Stimulated activated naive CD8-positive, alpha-beta T cell treated with anti-CD3 and anti-CD28 coated beads, Interleukin-15, Interleukin-2, amounts not matched to agents 100 U/mL and 50 U/mL, for 24 hours (primary cell): ENCODE measurements around the gene ZGPAT.
A peak's percentile ranks its signal among the peaks of the same experiment; 100 is the strongest.

Experiments used
- ATAC-seq: fragments of 150-1000 bp; cut with Tn5 transposase; one replicate; pipeline ENCODE4 v1.10.0; 2021
- DNase-seq: peaks from one replicate; pipeline ENCODE4 v3.0.0; 2021

Gene ZGPAT

DNA sequence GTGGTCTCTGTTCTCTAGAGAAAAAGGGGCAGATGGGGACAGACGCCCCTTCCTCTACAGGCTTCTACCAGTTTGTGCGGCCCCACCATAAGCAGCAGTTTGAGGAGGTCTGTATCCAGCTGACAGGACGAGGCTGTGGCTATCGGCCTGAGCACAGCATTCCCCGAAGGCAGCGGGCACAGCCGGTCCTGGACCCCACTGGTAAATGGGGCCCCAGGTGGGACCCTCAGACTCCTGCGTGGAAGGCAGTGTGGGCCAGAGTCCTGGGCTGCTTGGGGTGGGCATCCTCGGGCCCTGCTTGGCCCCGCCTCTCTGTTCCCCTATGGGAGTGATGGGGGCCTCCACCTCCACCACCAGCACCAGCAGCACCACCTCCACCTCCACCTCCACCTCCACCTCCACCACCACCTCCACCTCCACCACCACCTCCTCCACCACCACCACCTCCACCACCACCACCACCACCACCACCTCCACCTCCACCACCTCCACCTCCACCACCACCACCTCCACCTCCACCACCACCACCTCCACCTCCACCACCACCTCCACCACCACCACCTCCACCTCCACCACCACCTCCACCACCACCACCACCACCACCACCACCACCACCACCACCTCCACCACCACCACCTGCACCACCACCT lies 14.6 kb upstream of the ZGPAT start:
- DNase-seq (no peak), ATAC-seq (no peak)

DNA sequence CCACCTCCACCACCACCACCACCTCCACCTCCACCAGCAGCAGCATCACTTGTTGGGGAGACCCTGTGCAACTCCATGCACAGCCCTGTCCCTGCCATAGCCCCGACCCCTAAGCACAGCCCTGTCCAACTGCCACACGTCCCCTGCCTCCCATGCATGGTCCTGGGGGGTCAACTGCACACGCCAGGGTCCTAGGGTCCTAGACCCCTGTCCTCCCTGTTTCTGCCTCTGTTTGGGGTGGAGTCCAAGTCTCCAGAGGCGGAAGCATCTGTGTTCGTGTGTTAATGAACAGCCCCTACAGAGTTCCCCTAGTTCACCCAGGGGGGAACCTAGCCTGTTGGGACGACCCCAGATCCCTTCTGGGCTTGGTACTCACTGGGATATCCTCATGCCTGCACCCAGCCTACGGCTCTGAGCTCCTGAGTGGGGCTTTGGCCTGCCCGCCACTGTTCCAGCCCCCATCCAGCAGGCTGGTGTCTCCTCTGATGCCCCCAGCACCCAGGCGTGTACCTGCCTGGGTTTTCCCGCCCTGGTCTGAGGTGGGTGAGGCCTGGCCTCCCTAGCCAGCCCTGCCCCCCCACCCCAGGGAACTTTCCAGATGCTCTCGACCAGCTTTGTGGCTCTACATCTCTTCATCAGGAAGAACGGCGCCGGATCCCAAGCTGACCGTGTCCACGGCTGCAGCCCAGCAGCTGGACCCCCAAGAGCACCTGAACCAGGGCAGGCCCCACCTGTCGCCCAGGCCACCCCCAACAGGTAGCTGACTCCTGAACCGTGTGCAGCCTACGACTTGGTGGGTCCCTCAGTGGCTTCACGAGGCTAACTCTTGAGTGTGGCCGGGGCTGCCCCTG lies 13.9 kb upstream of the ZGPAT start:
- ATAC-seq (no peak), DNase-seq (no peak)

DNA sequence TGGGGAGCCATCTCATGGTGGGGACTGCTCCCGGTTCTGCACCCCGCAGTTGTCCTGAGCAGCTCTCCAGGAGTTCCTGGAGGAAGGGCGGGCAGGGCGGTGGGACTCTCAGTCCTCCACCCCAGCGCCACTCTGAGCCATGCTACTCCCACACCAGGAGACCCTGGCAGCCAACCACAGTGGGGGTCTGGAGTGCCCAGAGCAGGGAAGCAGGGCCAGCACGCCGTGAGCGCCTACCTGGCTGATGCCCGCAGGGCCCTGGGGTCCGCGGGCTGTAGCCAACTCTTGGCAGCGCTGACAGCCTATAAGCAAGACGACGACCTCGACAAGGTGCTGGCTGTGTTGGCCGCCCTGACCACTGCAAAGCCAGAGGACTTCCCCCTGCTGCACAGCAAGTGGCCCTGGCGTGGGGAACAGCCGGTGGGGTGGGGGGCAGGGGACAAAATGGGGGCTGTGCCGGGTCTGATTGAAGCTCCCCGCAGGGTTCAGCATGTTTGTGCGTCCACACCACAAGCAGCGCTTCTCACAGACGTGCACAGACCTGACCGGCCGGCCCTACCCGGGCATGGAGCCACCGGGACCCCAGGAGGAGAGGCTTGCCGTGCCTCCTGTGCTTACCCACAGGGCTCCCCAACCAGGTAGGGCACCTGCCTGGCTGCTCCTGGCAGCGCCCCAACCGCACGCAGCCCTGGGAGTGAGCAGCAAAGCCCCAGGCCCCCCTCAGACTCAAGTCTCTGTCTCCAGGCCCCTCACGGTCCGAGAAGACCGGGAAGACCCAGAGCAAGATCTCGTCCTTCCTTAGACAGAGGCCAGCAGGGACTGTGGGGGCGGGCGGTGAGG lies 13.0 kb upstream of the ZGPAT start:
- DNase-seq (no peak), ATAC-seq (no peak)

DNA sequence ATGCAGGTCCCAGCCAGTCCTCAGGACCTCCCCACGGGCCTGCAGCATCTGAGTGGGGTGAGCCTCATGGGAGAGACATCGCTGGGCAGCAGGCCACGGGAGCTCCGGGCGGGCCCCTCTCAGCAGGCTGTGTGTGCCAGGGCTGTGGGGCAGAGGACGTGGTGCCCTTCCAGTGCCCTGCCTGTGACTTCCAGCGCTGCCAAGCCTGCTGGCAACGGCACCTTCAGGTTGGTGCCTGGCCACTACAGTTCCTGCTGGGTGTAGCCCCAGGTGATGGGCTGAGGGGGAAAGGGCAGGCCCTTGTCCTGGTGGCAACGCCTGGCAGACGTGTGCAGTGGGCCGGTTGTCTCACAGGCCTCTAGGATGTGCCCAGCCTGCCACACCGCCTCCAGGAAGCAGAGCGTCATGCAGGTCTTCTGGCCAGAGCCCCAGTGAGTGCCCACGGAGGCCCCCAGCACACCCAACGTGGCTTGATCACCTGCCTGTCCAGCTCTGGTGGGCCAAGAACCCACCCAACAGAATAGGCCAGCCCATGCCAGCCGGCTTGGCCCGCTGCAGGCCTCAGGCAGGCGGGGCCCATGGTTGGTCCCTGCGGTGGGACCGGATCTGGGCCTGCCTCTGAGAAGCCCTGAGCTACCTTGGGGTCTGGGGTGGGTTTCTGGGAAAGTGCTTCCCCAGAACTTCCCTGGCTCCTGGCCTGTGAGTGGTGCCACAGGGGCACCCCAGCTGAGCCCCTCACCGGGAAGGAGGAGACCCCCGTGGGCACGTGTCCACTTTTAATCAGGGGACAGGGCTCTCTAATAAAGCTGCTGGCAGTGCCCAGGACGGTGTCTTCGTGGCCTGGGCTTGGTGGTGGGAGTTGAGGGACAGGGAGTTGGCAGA lies 12.2 kb upstream of the ZGPAT start:
- no peak for ATAC-seq
- no peak for DNase-seq

DNA sequence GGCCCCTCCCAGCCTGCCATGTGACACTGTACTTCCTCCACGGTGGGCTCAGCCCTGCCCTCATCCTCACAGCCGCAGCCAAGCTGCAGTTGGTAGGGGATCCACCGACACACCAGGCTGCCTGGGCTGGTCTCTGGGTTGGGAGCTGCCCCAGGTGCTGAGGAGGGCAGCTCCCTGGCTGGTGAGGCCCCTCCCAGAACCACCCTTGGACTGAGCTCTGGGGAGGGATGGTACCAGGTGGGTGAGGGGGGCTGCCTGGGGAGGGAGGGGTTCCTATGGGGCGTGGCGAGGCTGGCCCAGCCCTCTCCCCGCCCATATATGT lies 11.6 kb upstream of the ZGPAT start:
- peak; percentile 51 for DNase-seq
- peak; percentile 41 for ATAC-seq

DNA sequence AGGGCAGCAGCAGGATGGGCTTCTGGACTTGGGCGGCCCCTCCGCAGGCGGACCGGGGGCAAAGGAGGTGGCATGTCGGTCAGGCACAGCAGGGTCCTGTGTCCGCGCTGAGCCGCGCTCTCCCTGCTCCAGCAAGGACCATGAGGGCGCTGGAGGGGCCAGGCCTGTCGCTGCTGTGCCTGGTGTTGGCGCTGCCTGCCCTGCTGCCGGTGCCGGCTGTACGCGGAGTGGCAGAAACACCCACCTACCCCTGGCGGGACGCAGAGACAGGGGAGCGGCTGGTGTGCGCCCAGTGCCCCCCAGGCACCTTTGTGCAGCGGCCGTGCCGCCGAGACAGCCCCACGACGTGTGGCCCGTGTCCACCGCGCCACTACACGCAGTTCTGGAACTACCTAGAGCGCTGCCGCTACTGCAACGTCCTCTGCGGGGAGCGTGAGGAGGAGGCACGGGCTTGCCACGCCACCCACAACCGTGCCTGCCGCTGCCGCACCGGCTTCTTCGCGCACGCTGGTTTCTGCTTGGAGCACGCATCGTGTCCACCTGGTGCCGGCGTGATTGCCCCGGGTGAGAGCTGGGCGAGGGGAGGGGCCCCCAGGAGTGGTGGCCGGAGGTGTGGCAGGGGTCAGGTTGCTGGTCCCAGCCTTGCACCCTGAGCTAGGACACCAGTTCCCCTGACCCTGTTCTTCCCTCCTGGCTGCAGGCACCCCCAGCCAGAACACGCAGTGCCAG lies 11.0 kb upstream of the ZGPAT start, which contains the start of gene TNFRSF6B:
TNFRSF6B (plus strand) TSS at position 25 of the 729 bp plus-strand sequence; CDS start at position 141, 116 bp downstream.
- ATAC-seq = peak; percentile 21
- peak; percentile 30 for DNase-seq

DNA sequence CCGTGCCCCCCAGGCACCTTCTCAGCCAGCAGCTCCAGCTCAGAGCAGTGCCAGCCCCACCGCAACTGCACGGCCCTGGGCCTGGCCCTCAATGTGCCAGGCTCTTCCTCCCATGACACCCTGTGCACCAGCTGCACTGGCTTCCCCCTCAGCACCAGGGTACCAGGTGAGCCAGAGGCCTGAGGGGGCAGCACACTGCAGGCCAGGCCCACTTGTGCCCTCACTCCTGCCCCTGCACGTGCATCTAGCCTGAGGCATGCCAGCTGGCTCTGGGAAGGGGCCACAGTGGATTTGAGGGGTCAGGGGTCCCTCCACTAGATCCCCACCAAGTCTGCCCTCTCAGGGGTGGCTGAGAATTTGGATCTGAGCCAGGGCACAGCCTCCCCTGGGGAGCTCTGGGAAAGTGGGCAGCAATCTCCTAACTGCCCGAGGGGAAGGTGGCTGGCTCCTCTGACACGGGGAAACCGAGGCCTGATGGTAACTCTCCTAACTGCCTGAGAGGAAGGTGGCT lies 10.4 kb upstream of the ZGPAT start:
- no peak for ATAC-seq

DNA sequence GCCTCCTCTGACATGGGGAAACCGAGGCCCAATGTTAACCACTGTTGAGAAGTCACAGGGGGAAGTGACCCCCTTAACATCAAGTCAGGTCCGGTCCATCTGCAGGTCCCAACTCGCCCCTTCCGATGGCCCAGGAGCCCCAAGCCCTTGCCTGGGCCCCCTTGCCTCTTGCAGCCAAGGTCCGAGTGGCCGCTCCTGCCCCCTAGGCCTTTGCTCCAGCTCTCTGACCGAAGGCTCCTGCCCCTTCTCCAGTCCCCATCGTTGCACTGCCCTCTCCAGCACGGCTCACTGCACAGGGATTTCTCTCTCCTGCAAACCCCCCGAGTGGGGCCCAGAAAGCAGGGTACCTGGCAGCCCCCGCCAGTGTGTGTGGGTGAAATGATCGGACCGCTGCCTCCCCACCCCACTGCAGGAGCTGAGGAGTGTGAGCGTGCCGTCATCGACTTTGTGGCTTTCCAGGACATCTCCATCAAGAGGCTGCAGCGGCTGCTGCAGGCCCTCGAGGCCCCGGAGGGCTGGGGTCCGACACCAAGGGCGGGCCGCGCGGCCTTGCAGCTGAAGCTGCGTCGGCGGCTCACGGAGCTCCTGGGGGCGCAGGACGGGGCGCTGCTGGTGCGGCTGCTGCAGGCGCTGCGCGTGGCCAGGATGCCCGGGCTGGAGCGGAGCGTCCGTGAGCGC lies 9.8 kb upstream of the ZGPAT start:
- ATAC-seq (no peak), DNase-seq (no peak)

More for the DNA sequence above, 10.4 kb upstream of the ZGPAT start:
- DNase-seq = no peak

DNA sequence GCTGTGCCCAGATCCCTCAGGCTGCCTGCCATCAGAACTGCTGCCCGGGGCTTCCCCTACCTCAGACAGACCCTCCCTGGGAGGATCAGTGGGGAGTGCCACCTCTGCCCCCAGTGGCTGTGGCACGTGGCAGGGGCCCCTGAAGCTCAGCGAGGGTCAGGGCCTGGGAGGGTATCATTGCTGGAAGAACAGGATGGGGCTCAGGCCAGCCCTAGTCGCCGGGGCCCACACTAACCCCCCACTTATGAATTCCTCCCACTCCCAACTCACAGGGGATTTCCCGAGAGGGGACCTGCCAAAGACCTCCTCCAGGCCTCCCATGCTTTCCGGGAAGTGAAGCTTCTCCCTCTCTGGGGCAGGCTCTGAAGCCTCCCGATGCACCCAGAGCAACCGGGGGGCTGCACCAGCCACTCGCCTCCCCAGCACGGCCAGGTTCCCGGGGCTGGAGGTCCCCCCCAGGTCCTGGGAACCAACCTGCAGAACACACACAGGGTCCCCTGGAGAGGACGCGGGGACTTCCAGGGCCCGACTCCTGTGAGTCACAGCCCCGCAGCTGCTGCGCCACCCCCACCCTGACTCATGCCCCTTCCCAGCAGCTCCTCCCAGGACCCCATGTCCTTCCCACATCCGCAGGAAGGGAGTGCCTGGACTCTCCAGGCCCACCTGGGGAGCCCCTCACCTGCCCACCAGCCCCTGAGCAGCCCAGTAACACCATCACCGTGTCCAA lies 8.9 kb upstream of the ZGPAT start:
- peak; percentile 73 for DNase-seq
- peak; percentile 57 for ATAC-seq

DNA sequence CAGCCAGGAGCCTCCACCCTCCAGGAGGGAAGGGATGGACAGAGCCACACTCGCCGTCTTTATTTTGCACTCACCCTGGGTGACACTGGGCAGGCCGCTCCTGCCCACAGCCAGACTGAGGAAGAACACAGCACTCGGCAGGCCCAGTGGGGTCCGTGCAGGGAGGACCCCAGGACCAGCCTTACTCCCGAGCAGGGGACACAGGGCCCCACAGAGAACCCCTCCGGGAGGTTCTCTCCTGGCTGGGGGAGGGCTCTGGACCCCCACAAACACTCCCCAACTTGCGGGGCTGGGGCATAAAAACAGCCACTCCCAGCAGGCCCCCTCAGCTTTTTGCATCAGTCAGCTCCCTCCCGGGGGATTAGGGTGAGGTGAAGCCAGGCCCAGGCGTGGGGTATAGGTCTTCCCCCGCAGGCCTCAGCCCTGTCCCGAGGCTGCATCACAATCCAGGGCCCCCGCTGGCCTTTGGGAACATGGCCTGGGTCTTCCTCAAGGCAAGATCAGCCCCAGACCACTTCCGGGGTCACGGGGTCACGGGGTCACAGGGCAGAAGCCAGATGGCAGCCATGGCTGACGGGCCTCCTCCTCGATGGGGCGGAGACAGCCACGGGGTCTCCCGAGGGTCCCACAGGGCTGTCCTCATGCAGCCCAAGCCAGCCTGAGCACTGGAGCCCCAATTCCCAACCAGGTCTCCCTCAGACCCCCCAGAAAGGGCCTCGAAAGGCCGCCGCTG lies 8.2 kb upstream of the ZGPAT start:
- no peak for ATAC-seq

DNA sequence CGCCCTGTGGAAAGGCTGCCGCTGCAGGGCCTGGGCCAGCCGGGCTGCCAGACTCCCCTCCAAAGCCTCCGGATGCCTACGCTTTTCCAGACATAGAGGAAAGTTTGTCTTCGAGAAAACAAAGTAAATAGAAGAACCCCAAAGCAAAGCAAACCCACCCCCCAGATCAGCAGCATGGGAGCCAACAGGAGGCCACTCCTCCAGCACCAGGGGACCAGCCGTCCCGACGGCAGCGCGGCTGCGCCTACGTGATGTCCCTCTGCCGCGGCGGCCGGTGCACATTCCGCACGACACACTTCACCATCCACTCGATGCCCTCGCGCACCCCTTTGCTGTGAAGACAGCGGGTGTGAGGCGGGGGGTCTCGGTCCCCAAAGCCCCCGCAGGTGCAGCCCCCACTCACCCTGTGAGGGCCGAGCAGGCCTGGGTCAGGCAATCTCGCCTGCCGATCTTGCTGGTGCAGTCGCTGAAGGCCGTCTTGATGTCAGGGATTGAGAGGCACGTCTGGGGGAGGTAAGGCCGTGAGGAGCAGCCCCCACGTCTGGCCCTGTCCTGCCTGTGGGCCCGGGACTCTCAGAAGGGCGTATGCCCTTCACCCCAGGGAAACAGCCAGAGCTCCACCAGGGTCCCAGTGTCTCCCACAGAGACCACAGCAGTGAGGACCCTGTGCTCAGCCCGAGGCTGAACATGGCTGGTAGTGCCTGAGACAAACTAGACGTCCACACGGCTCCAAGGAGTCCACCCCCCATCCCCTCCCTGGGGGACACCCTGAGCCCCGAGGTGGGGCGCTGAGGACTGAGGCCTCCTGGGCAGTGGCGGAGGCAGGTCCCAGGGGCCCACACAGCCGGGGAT lies 7.4 kb upstream of the ZGPAT start:
- ATAC-seq (no peak), DNase-seq (no peak)

More for the DNA sequence above, 8.2 kb upstream of the ZGPAT start:
- DNase-seq = no peak

DNA sequence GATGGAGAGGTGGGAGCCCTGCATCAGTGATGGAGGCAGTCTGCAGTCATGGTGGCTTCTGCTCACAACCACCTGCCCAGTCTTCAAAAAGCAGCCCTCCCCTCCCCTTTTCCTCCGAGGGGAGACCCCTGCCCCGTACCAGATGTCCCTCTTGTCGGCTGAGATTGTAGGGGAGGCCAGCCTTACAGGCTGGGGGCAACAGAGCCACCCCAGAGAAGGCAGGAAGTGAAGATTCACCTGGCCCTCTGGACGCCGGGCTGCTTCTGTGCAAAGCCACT lies 6.8 kb upstream of the ZGPAT start:
- ATAC-seq = no peak
- no peak for DNase-seq

DNA sequence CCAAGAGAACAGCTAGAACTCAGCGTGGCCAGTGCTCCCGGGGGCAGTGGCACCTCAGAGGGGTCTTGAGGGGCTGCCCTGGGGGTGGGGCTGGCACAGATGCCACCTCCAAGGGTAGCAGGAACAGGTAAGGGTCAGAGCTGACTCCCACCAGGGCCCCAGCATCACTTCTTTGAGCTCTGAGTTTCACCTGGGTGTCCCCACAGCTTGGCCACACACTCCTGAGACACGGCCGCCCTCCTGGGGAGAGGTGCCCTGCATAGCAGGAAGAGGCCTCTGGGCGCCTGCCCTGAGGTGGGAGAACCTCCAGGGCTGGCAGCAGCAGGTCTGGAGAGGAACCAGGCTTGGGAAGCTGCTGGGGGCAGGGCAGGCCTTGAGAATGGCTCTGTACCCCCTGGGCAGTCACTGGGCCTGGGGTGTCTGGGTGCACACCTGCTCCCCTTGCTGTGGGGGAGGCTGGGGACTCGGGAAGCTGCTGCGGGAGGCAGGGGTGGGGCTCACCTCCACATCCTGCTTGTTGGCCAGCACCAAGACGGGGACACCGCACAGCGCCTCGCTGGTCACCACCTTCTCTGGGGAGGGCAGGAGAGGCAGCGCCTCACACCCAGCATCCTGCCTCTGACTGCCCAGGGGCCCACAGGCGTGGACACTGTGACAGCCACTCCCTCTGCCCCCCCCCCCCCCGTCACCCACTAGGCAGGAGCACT lies 6.4 kb upstream of the ZGPAT start:
- DNase-seq (no peak), ATAC-seq (no peak)

DNA sequence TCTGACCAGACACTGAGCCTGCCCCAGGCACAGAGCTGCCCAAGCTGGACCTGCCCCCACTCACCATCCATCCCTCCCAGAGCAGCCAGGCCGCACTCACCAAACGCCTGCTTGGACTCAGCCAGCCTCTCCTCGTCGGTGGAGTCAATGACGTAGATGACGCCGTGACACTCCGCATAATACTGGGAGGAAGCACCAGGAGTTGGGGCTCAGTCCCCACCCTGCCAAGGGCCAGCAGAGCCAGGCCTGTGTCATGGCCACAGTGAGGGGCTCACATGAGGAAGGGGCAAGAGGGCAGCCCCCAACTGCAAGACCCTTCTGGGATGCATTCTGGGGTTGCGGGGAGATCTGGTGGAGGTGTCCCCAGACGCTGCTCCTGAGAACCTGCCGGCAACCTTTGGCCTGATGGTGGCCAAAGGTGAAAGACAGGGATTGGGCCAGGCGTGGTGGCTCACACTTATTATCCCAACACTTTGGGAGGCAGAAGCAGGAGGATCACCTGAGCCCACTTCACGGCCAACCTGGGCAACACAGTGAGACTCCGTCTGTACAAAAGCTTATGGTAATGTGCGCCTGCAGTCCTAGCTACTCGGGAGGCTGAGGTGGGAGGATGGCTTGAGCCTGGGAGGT lies 5.7 kb upstream of the ZGPAT start:
- no peak for ATAC-seq

DNA sequence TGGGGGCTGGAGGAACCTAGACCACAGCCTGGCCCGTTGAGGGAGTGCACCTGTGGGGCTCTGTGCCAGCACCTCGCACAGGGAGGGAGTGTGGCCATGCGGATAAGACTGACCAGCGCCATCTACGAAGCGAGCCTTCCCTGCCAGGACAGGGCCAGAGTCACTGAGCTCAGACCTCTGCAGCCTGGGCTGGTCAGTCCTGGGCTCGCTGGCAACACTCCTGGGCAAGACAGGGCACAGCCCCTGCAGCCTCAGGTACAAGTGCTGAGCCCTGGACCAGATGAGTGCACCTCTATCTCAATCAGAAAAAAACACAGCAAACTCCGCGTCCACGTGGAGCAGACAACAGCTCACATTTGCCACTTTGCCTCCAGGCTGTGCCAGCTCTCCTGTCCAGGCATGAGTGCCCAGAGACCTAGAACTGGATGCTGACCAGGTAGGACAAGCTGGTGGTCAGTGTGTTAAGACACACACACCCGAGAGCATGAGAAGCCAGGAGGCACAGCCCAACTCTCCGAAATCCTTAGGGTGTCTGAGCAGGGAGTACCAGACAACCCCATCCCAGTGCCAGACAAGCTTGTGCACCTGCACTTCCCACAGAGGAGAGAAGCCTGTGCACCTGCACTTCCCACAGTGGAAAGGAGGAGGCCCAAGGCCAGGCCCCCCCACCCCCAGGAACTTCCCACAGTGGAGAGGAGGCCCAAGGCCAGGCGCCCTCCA lies 4.9 kb upstream of the ZGPAT start:
- no peak for DNase-seq
- no peak for ATAC-seq

More for the DNA sequence above, 5.7 kb upstream of the ZGPAT start:
- no peak for DNase-seq

DNA sequence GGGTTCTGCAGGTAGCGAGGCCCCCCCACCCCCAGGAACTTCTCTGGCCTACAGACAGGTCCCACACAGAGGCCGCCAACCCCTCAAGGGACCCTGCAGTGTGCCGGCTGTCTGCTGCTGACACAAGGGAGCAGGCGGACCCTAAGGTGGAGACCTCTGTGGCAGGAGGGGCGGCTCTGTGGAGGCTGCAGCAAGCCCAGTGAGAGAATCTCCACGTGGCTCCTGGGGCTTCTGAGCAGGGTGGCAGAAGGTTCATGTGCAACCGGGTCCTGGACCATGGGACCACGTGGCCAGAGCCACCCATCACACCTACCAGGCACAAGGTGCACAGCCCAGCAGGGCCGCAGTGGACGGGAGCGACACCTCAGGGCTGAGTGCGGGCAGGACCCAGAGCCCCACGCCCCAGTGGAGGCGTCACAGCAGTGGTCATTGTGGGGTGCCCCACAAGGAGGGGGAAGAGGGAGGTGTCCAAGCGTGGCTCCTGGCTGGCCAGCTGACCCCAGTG lies 4.3 kb upstream of the ZGPAT start:
- ATAC-seq = no peak
- no peak for DNase-seq
